GM12878 (cell line): ENCODE measurements around the gene MC3R. TPM values are rescaled to one million over a fixed set of nuclear protein-coding genes. Genes with fewer than 3 reads are reported as not detected.

Experiments
- ATAC-seq: fragments of 200-7000 bp; cut with Tn5 transposase; 3 replicates; pipeline ENCODE4 v1.9.1; 2020; ENCODE audit warnings: mild to moderate bottlenecking, moderate library complexity
- BruUV-seq: library from RNA; stranded (reverse); fragments of 400-500 nt; replicated peaks from 2 replicates; lab custom pipeline; 2021; lab: Mats Ljungman, UMichigan
- CTCF ChIA-PET: fragments of 300-600 bp; sonication (Branson Sonifier 250); formaldehyde crosslinking; extraction: SDS; loops from one replicate; lab custom pipeline; 2021; ENCODE audit warnings: inconsistent platforms; lab: Yijun Ruan, JAX
- POLR2A ChIA-PET: fragments of 350-600 bp; formaldehyde crosslinking; extraction: SDS; loops from one replicate; lab custom pipeline; 2021; ENCODE audit warnings: inconsistent platforms; lab: Charles Lee
- RAD21 ChIA-PET: fragments of 300-600 bp; sonication (Branson Sonifier 250); formaldehyde crosslinking; loops from one replicate; lab custom pipeline; 2023; ENCODE audit warnings: antibody characterized with exemption; ENCODE audit not compliant: unreplicated experiment; lab: Charles Lee
- SMC1A ChIA-PET: fragments of 300-600 bp; sonication (Branson Sonifier 250); formaldehyde crosslinking; loops from one replicate; lab custom pipeline; 2023; ENCODE audit not compliant: unreplicated experiment, uncharacterized antibody; lab: Charles Lee
- DNase-seq: peaks from one replicate; pipeline ENCODE4 v3.0.0-alpha.2; 2011; ENCODE audit warnings: low read depth, low spot score
- FAIRE-seq: peaks from 3 replicates; lab custom pipeline; 2011; peaks lifted over from hg19 to GRCh38; lab: Jason Lieb, UNC
- H2AFZ ChIP-seq: 2 replicates; pipeline ENCODE4 v1.6.0; 2011; ENCODE audit warnings: low read depth, low read length, control low read depth; ENCODE audit not compliant: control insufficient read depth
- H3K27ac ChIP-seq: 2 replicates; pipeline ENCODE4 v1.5.1; 2011; ENCODE audit warnings: control low read depth; ENCODE audit not compliant: control insufficient read depth, insufficient read depth
- H3K27me3 ChIP-seq, 2 experiments: replicated peaks in 1 of 2; 2 replicates each; pipeline versions ENCODE4 v1.6.0 to v1.6.1; 2011; ENCODE audit warnings: low read length in 1 of 2; ENCODE audit not compliant: control insufficient read depth in 2 of 2, insufficient read depth in 2 of 2
- H3K36me3 ChIP-seq, 2 experiments: 2 replicates each; pipeline ENCODE4 v1.5.1; 2011; ENCODE audit warnings: low read length in 1 of 2; ENCODE audit not compliant: control insufficient read depth in 2 of 2, insufficient read depth in 2 of 2
- H3K4me1 ChIP-seq: 2 replicates; pipeline ENCODE4 v1.6.1; 2011; ENCODE audit warnings: mild to moderate bottlenecking, low read length, moderate library complexity, mixed read lengths; ENCODE audit not compliant: control insufficient read depth, insufficient read depth
- H3K4me2 ChIP-seq: 2 replicates; pipeline ENCODE4 v1.6.0; 2011; ENCODE audit warnings: control low read depth; ENCODE audit not compliant: control insufficient read depth, insufficient read depth
- H3K4me3 ChIP-seq: fragments of 200-600 bp; sonication (generic); 2 replicates; pipeline ENCODE4 v1.5.1; 2016
- H3K79me2 ChIP-seq: 2 replicates; pipeline ENCODE4 v1.6.0; 2011; ENCODE audit warnings: low read length; ENCODE audit not compliant: control insufficient read depth, insufficient read depth
- H3K9ac ChIP-seq: 2 replicates; pipeline ENCODE4 v1.8.0; 2011; ENCODE audit warnings: low read length, control low read depth, mixed read lengths; ENCODE audit not compliant: control insufficient read depth, insufficient read depth
- H3K9me3 ChIP-seq: replicated peaks from 3 replicates; pipeline ENCODE4 v1.5.1; 2011; ENCODE audit warnings: mild to moderate bottlenecking, low read length; ENCODE audit not compliant: control insufficient read depth, insufficient read depth
- H4K20me1 ChIP-seq: 2 replicates; pipeline ENCODE4 v1.6.0; 2011; ENCODE audit not compliant: control insufficient read depth, insufficient read depth
- BHLHE40 ChIP-seq, 2 experiments: fragments of 450-650 bp in 1 of 2; IDR thresholded peaks; 2 replicates each; pipeline ENCODE4 v1.6.1; 2011 to 2017; ENCODE audit warnings: low read depth in 2 of 2, borderline replicate concordance in 1 of 2, improper control_type of control experiment in 1 of 2, low read length in 1 of 2, mild to moderate bottlenecking in 1 of 2
- NRF1 ChIP-seq: conservative IDR thresholded peaks from 2 replicates; pipeline ENCODE4 v1.6.1; 2011; ENCODE audit warnings: mild to moderate bottlenecking, low read depth, low read length, improper control_type of control experiment
- RAD21 ChIP-seq: IDR thresholded peaks from 2 replicates; pipeline ENCODE4 v1.6.1; 2011; ENCODE audit warnings: mild to moderate bottlenecking, low read depth, low read length, moderate library complexity; ENCODE audit not compliant: insufficient read depth
- SMC3 ChIP-seq: IDR thresholded peaks from 2 replicates; pipeline ENCODE4 v1.6.1; 2011; ENCODE audit warnings: low read length, improper control_type of control experiment, borderline replicate concordance
- WGBS: methylation state at CpG from one replicate; pipeline ENCODE4 v1.1.6; 2016; ENCODE audit warnings: low lambda C conversion rate; ENCODE audit not compliant: insufficient replicate concordance, insufficient coverage; ENCODE audit errors: missing lambda C conversion rate; 5-methylcytosine and 5-hydroxymethylcytosine counted together
- in situ Hi-C: fragments of 300-500 bp; cut with MboI; formaldehyde crosslinking; loops from 9 replicates; pipeline ENCODE4 v1.14.3; 2018; ENCODE audit warnings: mixed read lengths
- intact Hi-C: fragments of 100-400 bp; cut with micrococcal nuclease; formaldehyde crosslinking; loops from one replicate; pipeline ENCODE4 v1.14.2; 2022; ENCODE audit not compliant: unreplicated experiment
- polyA plus RNA-seq, 11 experiments: library from polyadenylated mRNA; depleted of rRNA in 4 of 11; unstranded in 6 of 11; stranded (reverse) in 5 of 11; fragments of >200 nt; fragmentation: Nextera tagmentation in 4 of 11; fragmentation: Illumina TruSeq in 1 of 11; extraction: Ambion mirVana in 4 of 11; extraction: Trizol in 1 of 11; gene quantifications; 1 replicate in 1 of 11; 2 replicates in 10 of 11; pipeline versions ENCODE4 v1.2.1 to v1.2.3, GENCODE V29; 2011 to 2016; ENCODE audit warnings: inconsistent platforms in 2 of 11, missing spikeins in 2 of 11, low read depth in 1 of 11
- total RNA-seq, 4 experiments: library from RNA; depleted of rRNA in 3 of 4; stranded (reverse); fragments of >200 nt in 3 of 4; fragmentation: Illumina TruSeq in 1 of 4; extraction: Trizol in 1 of 4; gene quantifications; 2 replicates each; pipeline versions ENCODE4 v1.2.1 to v1.2.3, GENCODE V29; 2013 to 2021
- TF ChIP-seq, protein P1 (sequence below): fragments of 450-650 bp; formaldehyde crosslinking; IDR thresholded peaks from 2 replicates; pipeline ENCODE4 v1.4.0; 2020; ENCODE audit warnings: mild to moderate bottlenecking, moderate library complexity
- TF ChIP-seq, protein P2 (sequence below), 3 experiments: IDR thresholded peaks in 2 of 3; conservative IDR thresholded peaks in 1 of 3; 2 replicates each; pipeline ENCODE4 v1.5.1; 2011; ENCODE audit warnings: low read depth in 3 of 3, low read length in 3 of 3, mild to moderate bottlenecking in 3 of 3, control low read depth in 2 of 3, moderate library complexity in 2 of 3, inconsistent platforms in 1 of 3, mixed read lengths in 1 of 3; ENCODE audit not compliant: control insufficient read depth in 2 of 3, insufficient read depth in 1 of 3; ENCODE audit errors: extremely low read depth in 1 of 3

Gene MC3R
- total and polyA plus RNA-seq, 10 of the 15 experiments (the other 5 are each of a cell fraction or from before 2014, with no cell fraction given): not detected

DNA sequence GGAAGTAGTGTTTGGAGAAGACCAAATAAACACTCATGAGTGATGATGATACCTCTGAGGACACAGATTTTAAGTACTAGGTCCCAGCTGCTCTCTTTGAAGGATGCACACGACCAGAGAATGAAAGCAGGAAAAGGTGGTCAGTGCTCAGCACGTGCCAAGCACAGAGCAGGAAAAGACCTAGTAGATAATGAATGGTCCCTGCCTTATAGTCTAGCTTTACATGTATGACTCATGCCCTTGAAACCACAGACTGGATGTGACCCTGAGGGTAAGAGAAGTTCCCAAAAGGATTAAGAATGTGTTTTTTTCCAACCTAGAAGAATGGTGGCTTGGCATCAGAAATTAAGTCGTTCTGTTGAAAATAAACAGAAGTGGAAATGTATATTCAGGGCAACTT lies 2.8 kb upstream of the MC3R start:
- H3K27me3 ChIP-seq: no peaks in the 10 kb centered on the region
- H3K4me2 ChIP-seq: no peak overlapping the region
- H3K4me1 ChIP-seq: no peaks in the 10 kb centered on the region
- no peaks in the 10 kb centered on the region for H3K36me3 ChIP-seq
- POLR2A ChIA-PET: no interaction called here
- no peak overlapping the region for H3K9ac ChIP-seq
- BruUV-seq: no TSS peak
- RAD21 ChIA-PET: no interaction called here
- SMC1A ChIA-PET: no interaction called here
- H3K4me3 ChIP-seq: no peak overlapping the region
- CTCF ChIA-PET: no interaction called here
- H2AFZ ChIP-seq: no peak overlapping the region
- FAIRE-seq (no peak), DNase-seq (no peak), ATAC-seq (no peak)
- no peaks in the 10 kb centered on the region for H3K9me3 ChIP-seq
- intact Hi-C loops: loop anchor here (5.0 kb wide), 1 partner anchor 1563 kb away; no protein-coding TSS in a partner anchor
- no peaks in the 10 kb centered on the region for H4K20me1 ChIP-seq
- 0% methylated on average over 3 of the region's 3 CpGs for WGBS
- no peak overlapping the region for H3K27ac ChIP-seq
- TF ChIP-seq BHLHE40 (IDR thresholded peaks at IDR 0.05; ENCODE audit: borderline replicate concordance in 1 of 2, low read depth in 2 of 2, low read length in 1 of 2): 0 out of 4 replicates have a peak, but pooled peaks of 1 of the 2 experiments have one; percentile 15
- TF ChIP-seq NRF1: no peak
- in situ Hi-C loops: no loop called here
- H3K79me2 ChIP-seq: no peaks in the 10 kb centered on the region

DNA sequence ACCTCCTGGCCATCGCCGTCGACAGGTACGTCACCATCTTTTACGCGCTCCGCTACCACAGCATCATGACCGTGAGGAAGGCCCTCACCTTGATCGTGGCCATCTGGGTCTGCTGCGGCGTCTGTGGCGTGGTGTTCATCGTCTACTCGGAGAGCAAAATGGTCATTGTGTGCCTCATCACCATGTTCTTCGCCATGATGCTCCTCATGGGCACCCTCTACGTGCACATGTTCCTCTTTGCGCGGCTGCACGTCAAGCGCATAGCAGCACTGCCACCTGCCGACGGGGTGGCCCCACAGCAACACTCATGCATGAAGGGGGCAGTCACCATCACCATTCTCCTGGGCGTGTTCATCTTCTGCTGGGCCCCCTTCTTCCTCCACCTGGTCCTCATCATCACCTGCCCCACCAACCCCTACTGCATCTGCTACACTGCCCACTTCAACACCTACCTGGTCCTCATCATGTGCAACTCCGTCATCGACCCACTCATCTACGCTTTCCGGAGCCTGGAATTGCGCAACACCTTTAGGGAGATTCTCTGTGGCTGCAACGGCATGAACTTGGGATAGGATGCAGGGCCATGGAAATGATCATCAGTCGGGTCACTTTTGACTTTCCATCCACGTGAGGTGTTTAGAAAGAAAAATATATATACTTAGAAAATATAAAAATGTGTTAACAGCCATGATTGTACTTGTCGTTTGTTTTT lies 868 bp downstream of the MC3R start:
- H3K79me2 ChIP-seq: no peaks in the 10 kb centered on the region
- RAD21 ChIA-PET: no interaction called here
- no peaks in the 10 kb centered on the region for H3K36me3 ChIP-seq
- no peaks in the 10 kb centered on the region for H3K4me1 ChIP-seq
- SMC1A ChIA-PET: no interaction called here
- H3K9me3 ChIP-seq: no peaks in the 10 kb centered on the region
- no peak overlapping the region for H2AFZ ChIP-seq
- 60% methylated on average over 32 of the region's 32 CpGs for WGBS
- H3K9ac ChIP-seq: no peak overlapping the region
- TF ChIP-seq SMC3: peak; percentile 30; the same call in 1 of the 2 replicates
- TF ChIP-seq, protein P1, sequence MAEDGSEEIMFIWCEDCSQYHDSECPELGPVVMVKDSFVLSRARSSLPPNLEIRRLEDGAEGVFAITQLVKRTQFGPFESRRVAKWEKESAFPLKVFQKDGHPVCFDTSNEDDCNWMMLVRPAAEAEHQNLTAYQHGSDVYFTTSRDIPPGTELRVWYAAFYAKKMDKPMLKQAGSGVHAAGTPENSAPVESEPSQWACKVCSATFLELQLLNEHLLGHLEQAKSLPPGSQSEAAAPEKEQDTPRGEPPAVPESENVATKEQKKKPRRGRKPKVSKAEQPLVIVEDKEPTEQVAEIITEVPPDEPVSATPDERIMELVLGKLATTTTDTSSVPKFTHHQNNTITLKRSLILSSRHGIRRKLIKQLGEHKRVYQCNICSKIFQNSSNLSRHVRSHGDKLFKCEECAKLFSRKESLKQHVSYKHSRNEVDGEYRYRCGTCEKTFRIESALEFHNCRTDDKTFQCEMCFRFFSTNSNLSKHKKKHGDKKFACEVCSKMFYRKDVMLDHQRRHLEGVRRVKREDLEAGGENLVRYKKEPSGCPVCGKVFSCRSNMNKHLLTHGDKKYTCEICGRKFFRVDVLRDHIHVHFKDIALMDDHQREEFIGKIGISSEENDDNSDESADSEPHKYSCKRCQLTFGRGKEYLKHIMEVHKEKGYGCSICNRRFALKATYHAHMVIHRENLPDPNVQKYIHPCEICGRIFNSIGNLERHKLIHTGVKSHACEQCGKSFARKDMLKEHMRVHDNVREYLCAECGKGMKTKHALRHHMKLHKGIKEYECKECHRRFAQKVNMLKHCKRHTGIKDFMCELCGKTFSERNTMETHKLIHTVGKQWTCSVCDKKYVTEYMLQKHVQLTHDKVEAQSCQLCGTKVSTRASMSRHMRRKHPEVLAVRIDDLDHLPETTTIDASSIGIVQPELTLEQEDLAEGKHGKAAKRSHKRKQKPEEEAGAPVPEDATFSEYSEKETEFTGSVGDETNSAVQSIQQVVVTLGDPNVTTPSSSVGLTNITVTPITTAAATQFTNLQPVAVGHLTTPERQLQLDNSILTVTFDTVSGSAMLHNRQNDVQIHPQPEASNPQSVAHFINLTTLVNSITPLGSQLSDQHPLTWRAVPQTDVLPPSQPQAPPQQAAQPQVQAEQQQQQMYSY (CRISPR knock-in tag): no peak
- peak; percentile 72 for TF ChIP-seq RAD21
- TF ChIP-seq, protein P2, sequence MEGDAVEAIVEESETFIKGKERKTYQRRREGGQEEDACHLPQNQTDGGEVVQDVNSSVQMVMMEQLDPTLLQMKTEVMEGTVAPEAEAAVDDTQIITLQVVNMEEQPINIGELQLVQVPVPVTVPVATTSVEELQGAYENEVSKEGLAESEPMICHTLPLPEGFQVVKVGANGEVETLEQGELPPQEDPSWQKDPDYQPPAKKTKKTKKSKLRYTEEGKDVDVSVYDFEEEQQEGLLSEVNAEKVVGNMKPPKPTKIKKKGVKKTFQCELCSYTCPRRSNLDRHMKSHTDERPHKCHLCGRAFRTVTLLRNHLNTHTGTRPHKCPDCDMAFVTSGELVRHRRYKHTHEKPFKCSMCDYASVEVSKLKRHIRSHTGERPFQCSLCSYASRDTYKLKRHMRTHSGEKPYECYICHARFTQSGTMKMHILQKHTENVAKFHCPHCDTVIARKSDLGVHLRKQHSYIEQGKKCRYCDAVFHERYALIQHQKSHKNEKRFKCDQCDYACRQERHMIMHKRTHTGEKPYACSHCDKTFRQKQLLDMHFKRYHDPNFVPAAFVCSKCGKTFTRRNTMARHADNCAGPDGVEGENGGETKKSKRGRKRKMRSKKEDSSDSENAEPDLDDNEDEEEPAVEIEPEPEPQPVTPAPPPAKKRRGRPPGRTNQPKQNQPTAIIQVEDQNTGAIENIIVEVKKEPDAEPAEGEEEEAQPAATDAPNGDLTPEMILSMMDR (IDR thresholded peaks at IDR 0.05 in 2 of 3, conservative IDR thresholded peaks at IDR 0.05 in 1 of 3; ENCODE audit: control insufficient read depth in 2 of 3, extremely low read depth in 1 of 3, insufficient read depth in 1 of 3, low read depth in 3 of 3, low read length in 3 of 3): peak in 2 of 3 experiments; percentile 39 to 61; a peak in 4 of 6 replicates
- POLR2A ChIA-PET: no interaction called here
- in situ Hi-C loops (no loop called here), intact Hi-C loops (loop anchor here (2.0 to 5.0 kb wide), 2 partner anchors 327 to 1567 kb away; no protein-coding TSS in a partner anchor)
- ATAC-seq (peak; percentile 36; the same call in 1 of the 3 replicates), DNase-seq (no peak), FAIRE-seq (no peak)
- BruUV-seq: no TSS peak
- H3K4me2 ChIP-seq: no peak overlapping the region
- no peaks in the 10 kb centered on the region for H3K27me3 ChIP-seq
- no peaks in the 10 kb centered on the region for H4K20me1 ChIP-seq
- H3K27ac ChIP-seq: no peak overlapping the region
- CTCF ChIA-PET: interaction anchor here (0.9 kb wide), 1 partner anchor 10 kb away, joined by 4 read pairs; no protein-coding TSS in a partner anchor
- H3K4me3 ChIP-seq: no peak overlapping the region
